Measurements from ENCODE around the gene MAGT1.
"Not testable (repeated sequence)": the region's sequence is repeated elsewhere in the genome, so short reads cannot be mapped to it uniquely, and the experiment has no call there.

The MAGT1 gene

GRCh38 chrX:77894921-77895886 is at the start of gene MAGT1:
MAGT1 (minus strand) TSS chrX:77895435; CDS start chrX:77895410, 25 bp downstream.
- peak; percentile 76 for DNase-seq (ENCODE audit: low read depth)

- DNase-seq (ENCODE audit: low read depth): not testable (repeated sequence)
Observed at GRCh38 chrX:77945031-77945430, 49.8 kb upstream of the MAGT1 start.

- no peak for DNase-seq (ENCODE audit: low read depth)
Observed at GRCh38 chrX:77938083-77938680, 42.9 kb upstream of the MAGT1 start.

- no peak for DNase-seq (ENCODE audit: low read depth)
Observed at GRCh38 chrX:77937291-77937690, 42.1 kb upstream of the MAGT1 start.

DNA sequence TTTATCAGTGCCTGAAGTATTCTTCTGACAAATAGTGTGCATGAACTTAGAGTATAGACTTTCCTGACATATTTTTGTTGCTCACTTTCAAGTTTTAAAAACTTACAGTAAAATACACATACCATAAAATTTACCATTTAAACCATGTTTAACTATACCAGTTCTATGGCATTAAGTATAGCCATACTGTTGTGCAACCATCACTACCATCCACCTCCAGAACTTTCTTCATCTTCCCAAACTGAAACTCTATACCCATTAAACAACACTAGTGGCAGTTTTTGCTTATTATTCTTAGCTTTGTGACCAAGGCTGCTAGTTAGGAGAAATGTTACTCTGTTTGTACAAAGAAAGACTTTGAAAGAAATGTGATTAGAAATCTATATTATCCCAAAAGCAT is 41.1 kb upstream of the MAGT1 start:
- no peak for DNase-seq (ENCODE audit: low read depth)

DNA sequence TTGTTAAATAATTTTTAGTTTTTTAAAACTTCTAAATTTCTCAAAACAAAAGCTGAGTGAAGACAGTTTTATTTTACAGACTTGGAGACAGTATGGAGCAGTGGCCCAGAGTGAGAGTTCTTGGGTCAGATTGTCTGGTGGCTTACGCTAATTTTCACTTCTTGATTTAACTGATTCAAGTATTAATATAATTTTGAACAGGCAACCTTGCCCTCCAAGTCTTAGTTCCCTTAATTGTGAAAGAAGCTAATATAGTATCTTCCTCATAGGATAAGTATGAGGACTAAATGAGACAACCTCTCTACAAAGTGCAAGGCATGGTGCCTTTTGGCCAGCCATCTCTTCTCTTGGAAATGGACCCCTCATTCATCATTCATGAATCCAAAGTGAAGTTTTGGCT is 40.7 kb upstream of the MAGT1 start:
- DNase-seq (ENCODE audit: low read depth): no peak

DNA sequence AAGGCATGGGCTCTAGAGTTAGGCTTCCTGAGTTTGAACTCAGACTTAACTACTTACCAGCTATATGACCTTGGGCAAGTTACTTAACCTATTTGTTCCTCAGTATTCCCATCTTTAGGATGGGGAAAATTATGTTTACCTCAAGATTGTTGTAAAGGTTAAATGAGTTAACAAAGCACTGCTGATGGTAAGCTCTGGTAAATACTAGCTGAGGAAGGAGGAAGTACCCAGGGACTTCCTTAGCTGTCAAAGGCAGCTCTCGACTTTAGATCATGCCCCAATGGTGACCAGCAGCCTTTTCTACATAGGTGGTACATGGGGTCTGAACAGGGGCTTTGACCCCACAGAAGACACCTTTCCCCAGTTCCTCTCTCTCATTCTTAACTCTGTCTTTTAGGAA is 35.3 kb upstream of the MAGT1 start:
- no peak for DNase-seq (ENCODE audit: low read depth)

DNA sequence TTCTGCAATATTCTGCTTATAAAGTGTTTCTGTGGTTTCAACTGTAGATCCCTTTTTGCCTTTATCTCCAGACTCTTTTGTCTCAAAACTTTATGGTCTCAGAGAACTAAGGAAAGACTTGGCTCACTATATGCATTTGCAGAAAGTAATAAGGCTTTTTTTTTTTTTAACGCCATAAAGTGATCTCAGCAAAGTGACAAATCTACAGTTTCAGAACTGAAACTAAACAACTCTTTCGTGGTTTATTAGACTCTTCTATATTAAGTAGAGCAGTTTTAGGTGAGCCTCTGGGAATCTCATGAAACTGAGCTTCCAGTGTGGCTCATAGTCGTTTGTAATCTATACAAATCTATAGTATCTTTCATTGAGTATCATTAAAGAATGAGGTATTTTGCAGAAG is 30.5 kb upstream of the MAGT1 start:
- DNase-seq (ENCODE audit: low read depth): no peak

GRCh38 chrX:77924320-77924859 is 29.2 kb upstream of the MAGT1 start:
- DNase-seq (ENCODE audit: low read depth): no peak

DNA sequence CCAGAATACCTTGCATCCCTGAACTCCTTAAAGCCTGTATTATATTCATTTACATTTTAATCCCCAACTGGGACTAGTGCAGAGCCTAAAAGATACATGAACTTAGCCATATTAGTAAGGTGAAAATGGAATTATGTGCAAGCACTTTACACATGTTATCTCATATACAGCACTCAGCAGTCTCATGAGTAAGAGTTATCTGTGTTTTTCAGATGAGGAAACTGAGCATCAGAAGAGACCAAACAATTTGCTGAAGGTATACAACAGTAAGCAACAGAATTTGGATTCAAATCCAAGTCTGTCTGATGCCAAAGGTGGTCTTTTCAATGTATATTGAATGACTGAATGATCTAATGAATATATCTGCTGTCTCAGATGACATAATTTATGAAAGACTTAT is 27.6 kb upstream of the MAGT1 start:
- DNase-seq (ENCODE audit: low read depth): no peak

GRCh38 chrX:77919370-77919769 is 24.1 kb upstream of the MAGT1 start:
- not testable (repeated sequence) for DNase-seq (ENCODE audit: low read depth)

DNA sequence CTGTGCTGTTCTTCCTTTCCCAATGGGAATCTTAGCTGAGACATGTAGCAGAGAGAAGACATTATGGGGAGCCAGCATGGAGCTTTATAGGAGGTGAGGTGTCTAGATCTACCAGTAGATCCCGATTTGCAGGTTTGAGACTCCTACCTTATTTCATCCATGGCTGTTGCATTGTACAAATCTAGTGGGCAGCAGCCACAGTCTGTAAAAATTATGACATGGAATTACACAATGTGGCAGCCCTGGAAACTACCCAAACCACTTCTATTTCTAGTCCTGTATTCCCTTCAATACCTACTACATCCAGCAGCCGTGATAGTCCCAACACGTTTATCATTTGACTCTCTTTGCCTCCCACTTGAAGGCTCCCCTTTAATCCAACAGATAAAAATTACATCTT is 23.3 kb upstream of the MAGT1 start:
- DNase-seq (ENCODE audit: low read depth): no peak

DNA sequence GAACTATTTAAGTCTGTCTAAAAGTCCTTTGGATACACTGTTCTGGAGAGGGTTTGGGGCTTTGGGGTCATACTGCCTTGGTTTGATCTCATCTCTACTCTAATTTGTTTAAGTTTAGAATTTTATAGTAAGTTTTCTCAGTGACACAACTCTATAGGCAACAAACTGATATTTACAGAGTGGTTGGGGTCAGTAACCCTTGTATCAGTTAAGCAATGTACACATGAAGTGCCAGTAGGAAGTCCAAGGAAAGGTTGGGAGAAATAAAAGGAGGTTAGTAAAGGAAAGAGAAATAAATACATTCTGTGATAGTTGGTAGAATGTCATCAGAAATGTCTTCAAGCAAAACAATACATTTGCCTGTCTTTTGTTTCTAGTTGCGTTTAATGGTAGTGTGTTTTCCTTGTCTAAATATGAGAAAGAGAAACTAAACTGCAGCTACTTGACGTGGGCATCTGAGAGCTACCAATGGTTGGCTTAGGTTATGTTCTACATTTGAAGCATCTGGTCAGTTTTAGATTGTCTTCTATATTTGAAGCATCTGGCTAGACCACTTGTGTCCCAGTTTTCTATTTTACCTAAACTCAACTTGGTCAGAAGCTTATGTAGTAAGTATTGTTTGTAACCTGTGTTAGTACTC is 22.2 kb upstream of the MAGT1 start:
- no peak for DNase-seq (ENCODE audit: low read depth)

- DNase-seq (ENCODE audit: low read depth): peak; percentile 88
Observed at GRCh38 chrX:77910108-77910840, 15.0 kb upstream of the MAGT1 start, which contains the start of gene ATP7A. ATP7A (plus strand) TSS chrX:77910693; CDS start chrX:77971642, 60,949 bp downstream.

DNA sequence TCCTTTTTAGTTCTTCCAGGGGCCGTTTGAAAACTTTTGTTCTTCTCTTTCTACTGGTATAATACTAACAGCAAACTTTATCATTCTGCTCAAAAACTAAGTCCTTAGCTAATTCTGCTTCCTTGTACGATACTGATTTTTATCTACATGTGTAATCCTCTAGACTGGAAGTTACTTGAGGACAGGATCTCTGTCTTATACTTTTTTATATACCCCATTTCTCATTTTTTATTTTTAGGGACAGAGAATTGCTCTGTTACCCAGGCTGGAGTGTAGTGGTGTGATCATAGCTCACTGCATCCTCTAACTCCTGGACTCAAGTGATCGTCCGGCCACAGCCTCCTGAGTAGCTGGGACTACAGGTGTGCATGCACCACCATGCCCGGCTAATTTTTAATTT is 6.3 kb upstream of the MAGT1 start:
- no peak for DNase-seq (ENCODE audit: low read depth)

DNA sequence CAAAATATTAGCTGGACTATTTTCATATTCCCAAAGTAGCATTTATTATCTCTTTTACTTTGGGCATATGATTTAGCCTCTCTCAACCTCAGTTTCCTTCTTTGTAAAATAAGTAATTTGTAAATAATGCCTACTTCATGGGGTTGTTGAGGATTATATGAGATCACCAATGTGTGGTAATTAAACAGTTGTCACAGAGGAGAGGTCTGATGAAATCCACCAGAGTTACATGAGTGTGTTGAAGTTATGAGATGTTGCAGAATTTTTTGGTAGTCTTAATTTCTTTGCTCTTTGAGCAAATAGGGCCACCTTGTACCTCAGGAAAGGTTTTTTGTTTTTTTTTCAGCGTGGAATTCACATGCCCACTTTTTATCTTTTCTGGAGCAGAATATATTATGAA is 5.5 kb upstream of the MAGT1 start:
- DNase-seq (ENCODE audit: low read depth): no peak

GRCh38 chrX:77899081-77899828 is 4.0 kb upstream of the MAGT1 start, which contains the start of gene COX7B:
COX7B (plus strand) TSS chrX:77899468; CDS start chrX:77899554, 86 bp downstream.
- peak; percentile 19 for DNase-seq (ENCODE audit: low read depth)

DNA sequence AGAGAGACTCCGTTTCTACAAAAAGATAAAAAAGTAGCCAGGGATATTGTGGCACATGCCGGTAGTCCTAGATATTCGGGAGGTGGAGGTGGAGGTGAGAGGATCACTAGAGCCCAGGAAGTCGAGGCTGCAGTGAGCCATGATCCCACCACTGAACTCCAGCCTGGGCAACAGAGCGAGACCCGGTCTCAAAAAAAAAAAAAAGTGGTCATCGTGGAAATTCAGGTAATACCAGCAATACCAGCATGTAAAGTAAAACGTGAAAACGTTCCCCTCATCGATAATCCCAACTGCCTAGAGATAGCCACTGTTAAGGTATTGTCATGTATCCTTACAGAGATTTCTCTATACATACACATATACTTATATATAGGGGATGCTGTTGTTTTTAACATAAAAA is 1.5 kb downstream of the MAGT1 start:
- no peak for DNase-seq (ENCODE audit: low read depth)

DNA sequence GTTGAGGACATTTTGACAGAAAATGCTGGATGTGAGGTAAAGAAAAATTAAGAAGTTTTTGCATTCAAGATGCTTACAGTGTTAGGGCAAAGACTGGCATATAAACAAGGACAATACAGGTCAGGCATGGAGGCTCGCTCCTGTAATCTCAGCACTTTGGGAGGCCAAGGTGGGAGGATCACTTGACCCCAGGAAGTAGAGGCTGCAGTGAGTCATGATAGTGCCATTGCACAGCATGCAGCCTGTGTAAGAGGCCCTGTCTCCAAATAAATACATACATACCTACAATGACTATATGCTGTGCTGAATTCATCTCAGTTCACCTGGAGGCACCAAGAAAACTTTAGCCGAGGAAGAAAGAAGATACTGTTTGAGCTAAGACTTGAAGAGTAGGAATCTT is 2.3 kb downstream of the MAGT1 start:
- no peak for DNase-seq (ENCODE audit: low read depth)

DNA sequence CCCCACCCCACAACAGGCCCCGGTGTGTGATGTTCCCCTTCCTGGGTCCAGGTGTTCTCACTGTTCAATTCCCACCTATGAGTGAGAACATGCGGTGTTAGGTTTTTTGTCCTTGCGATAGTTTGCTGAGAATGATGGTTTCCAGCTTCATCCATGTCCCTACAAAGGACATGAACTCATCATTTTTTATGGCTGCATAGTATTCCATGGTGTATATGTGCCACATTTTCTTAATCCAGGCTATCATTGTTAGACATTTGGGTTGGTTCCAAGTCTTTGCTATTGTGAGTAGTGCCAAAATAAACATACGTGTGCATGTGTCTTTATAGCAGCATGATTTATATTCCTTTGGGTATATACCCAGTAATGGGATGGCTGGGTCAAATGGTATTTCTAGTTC is 13.8 kb downstream of the MAGT1 start:
- not testable (repeated sequence) for DNase-seq (ENCODE audit: low read depth)

GRCh38 chrX:77875372-77875771 is 19.9 kb downstream of the MAGT1 start:
- DNase-seq (ENCODE audit: low read depth): no peak

Measured in stimulated activated CD8-positive, alpha-beta memory T cell treated with anti-CD3 and anti-CD28 coated beads, Interleukin-4, amount 100 ng/mL, for 24 hours (primary cell).